Measurements from ENCODE around the gene OTUD5.

The OTUD5 gene

GRCh38 chrX:48961585-48962091 lies 4.2 kb upstream of the OTUD5 start:
- DNase-seq (ENCODE audit: low read depth) = no peak
- H3K4me3 ChIP-seq (ENCODE audit: low read length) = no peak overlapping the region
- TF ChIP-seq CTCF (conservative IDR thresholded peaks at IDR 0.05; ENCODE audit: low read depth, low read length) = no peak

GRCh38 chrX:48960291-48960690 lies 2.9 kb upstream of the OTUD5 start:
- no peak for TF ChIP-seq CTCF (conservative IDR thresholded peaks at IDR 0.05; ENCODE audit: low read depth, low read length)
- no peak for DNase-seq (ENCODE audit: low read depth)
- H3K4me3 ChIP-seq (ENCODE audit: low read length) = no peak overlapping the region

- DNase-seq (ENCODE audit: low read depth) = peak; percentile 41
- H3K4me3 ChIP-seq (ENCODE audit: low read length) = peak overlapping the region; percentile 53
- no peak for TF ChIP-seq CTCF (conservative IDR thresholded peaks at IDR 0.05; ENCODE audit: low read depth, low read length)
Observed at GRCh38 chrX:48958635-48959094, 1.3 kb upstream of the OTUD5 start.

- TF ChIP-seq CTCF (conservative IDR thresholded peaks at IDR 0.05; ENCODE audit: low read depth, low read length) = no peak
- DNase-seq (ENCODE audit: low read depth) = peak; percentile 93
- peak overlapping the region; percentile 61 for H3K4me3 ChIP-seq (ENCODE audit: low read length)
Observed at GRCh38 chrX:48957827-48958634, 624 bp upstream of the OTUD5 start.

GRCh38 chrX:48956728-48957414 lies 536 bp downstream of the OTUD5 start:
- no peak for DNase-seq (ENCODE audit: low read depth)
- peak overlapping the region; percentile 68 for H3K4me3 ChIP-seq (ENCODE audit: low read length)
- TF ChIP-seq CTCF (conservative IDR thresholded peaks at IDR 0.05; ENCODE audit: low read depth, low read length) = no peak

- TF ChIP-seq CTCF (conservative IDR thresholded peaks at IDR 0.05; ENCODE audit: low read depth, low read length) = no peak
- DNase-seq (ENCODE audit: low read depth) = no peak
- no peak overlapping the region for H3K4me3 ChIP-seq (ENCODE audit: low read length)
Observed at GRCh38 chrX:48948589-48948988, 8.8 kb downstream of the OTUD5 start.

Data from retinal pigment epithelial cell (primary cell).